ENCODE data around the gene C12orf43. TPM values are rescaled to one million over a fixed set of nuclear protein-coding genes. Genes with fewer than 3 reads are reported as not detected.

Gene C12orf43
- 8.5 and 9.8 TPM in 2 replicates for total RNA-seq

GRCh38 chr12:121015825-121016766 lies at the start of gene C12orf43:
Gene C12orf43 (minus strand): TSS chr12:121016487. CDS start chr12:121016474, 13 bp downstream.

GRCh38 chr12:121038861-121039668 lies 22.8 kb upstream of the C12orf43 start, which contains the start of gene OASL:
Gene OASL (minus strand): TSS chr12:121039246. CDS start chr12:121038971, 275 bp downstream.

GRCh38 chr12:120978296-120979219 lies 37.7 kb downstream of the C12orf43 start, which contains the start of gene HNF1A:
Gene HNF1A (plus strand): TSS chr12:120978543. CDS start chr12:120978769, 226 bp downstream.

Other genes starting within 250 kb of the C12orf43 start
- 7.1 and 11.7 TPM in 2 replicates for gene SPPL3, start 112.1 kb downstream of the C12orf43 start, total RNA-seq
- gene HNF1A, start 37.9 kb downstream of the C12orf43 start, total RNA-seq: not detected in 2 replicates
- not detected in 2 replicates for gene OASL, start 22.8 kb upstream of the C12orf43 start, total RNA-seq
- gene P2RX7, start 116.4 kb upstream of the C12orf43 start, total RNA-seq: under 0.01 TPM in 1 of 2 replicates, not detected in the other
- 9.4 and 15.8 TPM in 2 replicates for gene P2RX4, start 193.6 kb upstream of the C12orf43 start, total RNA-seq